Stimulated activated naive CD4-positive, alpha-beta T cell treated with Interleukin-2 at 50 U/mL for 16 hours (primary cell): Measurements from ENCODE around the gene HERC5.
"Not testable (repeated sequence)": the region's sequence is repeated elsewhere in the genome, so short reads cannot be mapped to it uniquely, and the experiment has no call there.

Source experiments
- DNase-seq: peaks from one replicate; lab custom pipeline; 2025; lab: John Stamatoyannopoulos, UW

The HERC5 gene

DNA sequence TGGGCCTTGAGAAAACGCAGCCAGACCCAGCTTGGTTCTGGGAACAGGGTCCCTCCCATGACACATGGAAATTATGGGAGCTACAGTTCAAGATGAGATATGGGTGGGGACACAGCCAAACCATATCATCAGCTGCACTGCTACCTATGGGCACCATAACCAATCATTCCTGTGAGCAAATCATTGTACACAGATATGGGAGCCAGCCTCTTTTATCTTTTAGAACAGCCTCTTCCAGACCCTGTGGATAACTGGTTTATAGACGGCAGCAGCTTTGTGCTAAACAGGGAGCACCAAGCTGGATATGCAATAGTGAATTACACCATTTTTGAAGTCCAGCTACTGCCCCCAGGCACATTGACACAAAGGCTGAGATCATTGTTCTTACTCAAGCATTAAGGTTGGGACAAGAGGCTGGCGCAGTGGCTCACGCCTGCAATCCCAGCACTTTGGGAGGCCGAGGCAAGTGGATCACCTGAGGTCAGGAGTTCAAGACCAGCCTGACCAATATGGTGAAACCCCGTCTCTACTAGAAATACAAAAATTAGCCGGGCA is 8.6 kb upstream of the HERC5 start:
- not testable (repeated sequence) for DNase-seq

DNA sequence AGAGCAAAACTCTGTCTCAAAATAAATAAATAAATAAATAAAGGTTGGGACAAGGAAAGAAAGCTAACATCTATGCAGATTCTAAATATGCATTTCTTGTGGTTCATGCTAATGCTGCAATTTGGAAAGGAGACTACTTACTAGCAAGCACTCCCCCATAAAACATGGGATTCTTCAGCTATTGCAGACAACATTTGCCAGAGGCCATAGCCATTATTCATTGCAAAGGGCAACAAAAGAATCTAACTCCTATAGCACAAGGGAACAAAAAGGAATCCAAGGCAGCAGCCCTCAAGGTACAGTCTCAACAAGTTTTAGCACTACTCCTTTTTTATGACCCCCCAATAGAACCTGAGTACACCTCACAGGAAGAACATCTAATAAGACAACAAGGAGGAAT is 8.0 kb upstream of the HERC5 start:
- no peak for DNase-seq

DNA sequence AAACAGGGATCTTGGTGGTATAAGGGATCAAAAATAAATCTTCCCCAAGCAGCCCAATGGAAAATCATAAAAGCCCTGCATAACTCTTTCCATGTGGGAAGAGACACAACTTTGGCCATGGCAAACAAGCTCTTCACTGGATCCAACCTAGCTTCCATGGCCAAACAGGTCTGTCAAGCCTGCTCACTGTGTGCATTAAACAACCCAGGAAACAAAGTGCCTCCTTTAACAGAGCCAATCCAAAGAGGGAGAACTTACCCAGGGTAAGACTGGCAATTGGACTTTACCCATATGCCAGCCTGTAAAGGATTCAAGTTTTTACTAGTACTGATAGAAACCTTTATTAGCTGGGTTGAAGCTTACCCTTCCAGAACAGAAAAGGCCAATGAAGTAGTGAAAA is 7.6 kb upstream of the HERC5 start:
- DNase-seq: no peak

DNA sequence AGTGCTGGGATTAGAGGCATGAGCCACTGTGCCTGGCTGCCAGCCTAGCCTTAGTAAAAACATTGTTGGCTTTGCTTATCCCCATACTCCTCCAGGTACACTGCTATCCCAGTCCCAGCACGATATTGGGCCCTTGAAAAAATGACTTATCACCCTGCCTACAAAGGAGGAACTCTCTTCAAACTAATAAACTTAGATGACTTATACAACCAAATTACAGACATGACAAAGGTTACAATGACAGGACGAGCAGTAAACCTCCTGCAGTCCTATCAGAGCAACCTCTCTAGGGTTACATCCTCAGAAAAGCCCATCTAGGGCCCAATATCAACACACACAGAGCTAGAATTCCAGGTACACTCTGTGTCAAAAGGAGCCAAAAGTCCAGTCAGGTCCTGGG is 5.7 kb upstream of the HERC5 start:
- DNase-seq: no peak

DNA sequence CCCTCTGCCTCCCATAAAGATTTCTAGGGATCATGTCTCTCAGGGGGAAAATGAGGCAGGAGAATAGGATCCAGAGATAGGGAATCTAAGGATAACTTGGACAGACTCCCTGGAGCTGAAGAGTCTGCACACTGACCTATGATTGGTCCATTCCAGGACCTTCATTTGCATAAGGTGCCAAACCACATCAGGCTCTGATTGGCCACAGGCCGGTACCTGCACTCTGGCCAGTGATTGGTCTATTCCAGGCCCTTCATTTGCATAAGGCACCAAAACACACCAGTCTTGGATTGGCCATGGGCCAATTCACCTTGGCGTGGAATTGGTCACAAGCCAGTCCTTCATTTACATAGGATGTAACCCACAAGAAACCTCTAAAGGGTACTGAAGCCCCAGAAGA is 4.0 kb upstream of the HERC5 start:
- no peak for DNase-seq

DNA sequence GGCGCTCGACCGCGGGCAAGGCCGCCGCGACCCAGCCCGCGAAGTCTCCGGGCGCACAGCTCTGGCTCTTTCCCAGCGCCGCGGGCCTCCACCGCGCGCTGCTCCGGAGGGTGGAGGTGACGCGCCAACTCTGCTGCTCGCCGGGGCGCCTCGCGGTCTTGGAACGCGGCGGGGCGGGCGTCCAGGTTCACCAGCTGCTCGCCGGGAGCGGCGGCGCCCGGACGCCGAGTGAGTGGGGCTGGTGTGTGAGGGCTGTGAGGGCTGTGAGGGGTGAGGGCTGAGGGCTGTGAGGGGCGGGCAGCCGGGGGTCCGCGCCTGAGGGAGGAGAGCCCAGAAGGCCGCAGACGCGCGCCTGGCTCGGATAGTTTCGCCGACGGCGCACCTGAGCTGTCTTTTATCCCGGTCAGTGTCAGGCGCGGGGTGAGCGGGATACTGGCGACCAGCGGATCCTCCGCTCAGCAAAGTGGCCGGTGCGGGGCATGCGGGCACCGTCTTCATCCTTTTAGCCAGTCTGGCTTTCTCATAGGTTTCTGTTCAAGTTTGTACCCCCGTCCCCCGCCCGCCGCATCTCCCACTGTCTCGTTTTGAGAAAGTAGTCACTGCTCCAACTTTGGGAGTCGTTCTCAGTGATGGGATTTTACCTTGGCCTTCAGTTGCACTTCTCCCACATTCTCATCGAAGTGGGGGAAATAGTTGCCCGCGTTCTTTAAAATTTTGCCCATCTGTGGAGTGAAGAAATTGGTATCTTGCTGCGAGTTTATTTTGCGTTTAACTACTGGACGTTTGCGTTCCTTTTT is 586 bp downstream of the HERC5 start:
- DNase-seq: peak; percentile 40

DNA sequence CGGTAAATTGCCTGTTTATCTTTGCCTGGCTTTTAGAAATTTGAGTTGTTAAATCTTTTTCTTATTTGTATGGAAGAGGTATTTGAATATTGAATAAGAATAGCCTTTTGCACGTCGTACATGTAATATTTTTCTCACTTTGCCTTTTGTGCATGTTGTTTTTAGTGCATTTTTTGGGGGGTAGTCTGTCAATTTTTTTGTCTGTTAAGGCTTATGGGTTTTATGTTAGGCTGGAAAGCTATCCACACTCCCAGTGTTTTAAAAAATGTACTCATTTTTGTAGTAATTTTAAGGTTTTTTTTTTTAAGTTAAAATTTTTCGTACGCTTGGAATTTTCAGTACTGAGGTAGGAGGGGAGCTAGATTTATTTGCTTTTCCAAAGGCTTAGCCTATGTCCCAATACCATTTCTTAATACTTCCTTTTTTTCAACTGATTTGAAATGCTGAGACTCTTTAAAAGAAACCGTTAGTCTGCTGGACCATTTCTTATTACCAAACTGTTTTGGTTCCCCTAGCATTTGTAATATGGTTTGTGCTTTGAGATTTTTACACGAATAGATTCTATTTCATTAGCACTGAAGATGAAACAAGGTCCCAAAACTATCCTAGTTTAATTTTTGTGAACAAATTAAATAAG is 1.3 kb downstream of the HERC5 start:
- DNase-seq: no peak

DNA sequence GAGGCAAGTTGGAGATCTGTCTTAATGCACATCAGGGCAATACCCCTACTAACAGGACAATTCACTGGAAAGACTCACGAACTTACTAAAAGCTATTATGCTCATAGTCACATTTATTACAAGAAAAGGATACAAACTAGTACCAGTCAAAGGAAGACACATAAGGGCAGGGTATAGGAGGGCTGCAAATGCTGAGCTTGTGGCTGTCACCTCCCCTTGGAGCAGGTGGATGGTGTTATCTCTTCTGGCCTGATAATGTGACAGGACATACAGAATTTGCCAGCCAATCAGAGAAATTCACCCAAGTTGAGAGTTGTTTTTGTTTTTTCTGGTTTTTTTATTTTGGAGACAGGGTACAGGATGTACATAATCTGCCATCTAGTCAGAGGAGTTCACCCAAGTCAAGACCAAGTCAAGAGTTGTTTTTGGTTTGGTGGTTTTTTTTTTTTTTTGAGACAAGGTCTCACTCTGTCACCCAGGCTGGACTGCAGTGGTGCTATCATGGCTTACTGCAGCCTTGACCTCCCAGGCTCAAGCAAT is 8.8 kb downstream of the HERC5 start:
- no peak for DNase-seq

DNA sequence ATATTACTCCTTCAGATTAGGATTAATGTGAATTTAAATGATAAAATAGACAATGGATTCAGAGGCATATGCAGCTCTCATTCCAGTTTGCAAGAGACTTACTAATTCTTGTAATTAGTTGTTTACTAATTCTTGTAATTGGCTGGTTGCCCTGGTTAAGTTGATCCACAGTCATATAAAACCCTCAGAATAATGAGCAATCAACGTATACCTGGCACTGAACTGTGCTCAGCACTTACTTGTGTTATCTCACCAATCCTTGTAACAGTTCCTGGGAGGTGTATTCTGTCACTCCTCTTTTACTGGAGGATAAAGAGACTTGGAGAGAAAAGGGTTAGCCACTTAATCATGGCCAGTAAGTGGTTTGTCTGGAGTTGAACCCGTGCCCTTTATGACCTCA is 10.5 kb downstream of the HERC5 start:
- DNase-seq: no peak

DNA sequence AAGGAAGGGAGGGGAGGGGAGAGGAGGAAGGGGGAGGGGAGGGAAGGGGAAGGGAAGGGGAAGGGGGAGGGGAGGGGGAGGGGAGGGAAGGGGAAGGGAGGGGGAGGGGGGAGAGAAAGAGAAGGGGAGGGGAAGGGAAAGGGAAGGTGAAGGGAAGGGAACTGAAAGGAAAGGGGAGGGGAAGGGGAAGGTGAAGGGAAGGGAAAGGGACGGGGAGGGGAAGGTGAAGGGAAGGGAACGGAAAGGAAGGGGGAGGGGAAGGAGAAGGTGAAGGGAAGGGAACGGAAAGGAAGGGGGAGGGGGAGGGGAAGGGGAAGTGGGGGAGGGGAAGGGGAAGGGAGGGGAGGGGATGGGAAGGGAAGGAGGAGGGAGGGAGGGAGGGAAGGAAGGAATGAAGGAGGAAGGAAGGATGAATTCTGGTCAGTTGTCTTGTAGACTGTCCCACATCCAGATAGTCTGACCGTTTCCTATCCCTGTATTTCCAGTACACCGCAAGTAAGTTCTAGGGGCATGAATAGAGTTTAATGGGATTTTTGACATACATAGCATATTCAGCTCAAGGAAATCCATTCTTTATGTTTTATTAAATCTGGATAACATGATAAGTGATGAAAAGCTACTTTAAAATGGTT is 20.4 kb downstream of the HERC5 start:
- no peak for DNase-seq

DNA sequence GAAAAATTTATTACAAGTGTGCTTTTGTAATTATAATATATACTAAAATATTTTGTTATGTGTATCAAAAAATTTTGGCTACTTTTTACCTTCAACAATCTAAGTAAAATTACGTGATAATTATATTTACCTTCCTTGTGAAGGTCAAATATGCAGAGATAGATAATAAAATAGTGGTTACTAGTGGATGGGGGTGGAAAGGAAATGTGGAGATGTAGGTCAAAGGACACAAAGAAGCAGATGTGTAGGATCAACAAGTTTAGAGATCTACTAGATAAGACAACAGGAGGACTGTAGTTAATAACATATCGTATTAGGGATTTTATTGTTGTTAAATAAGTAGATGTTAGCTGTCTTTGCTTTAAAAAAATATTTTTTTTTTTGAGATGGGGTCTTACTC is 21.3 kb downstream of the HERC5 start:
- DNase-seq: no peak

DNA sequence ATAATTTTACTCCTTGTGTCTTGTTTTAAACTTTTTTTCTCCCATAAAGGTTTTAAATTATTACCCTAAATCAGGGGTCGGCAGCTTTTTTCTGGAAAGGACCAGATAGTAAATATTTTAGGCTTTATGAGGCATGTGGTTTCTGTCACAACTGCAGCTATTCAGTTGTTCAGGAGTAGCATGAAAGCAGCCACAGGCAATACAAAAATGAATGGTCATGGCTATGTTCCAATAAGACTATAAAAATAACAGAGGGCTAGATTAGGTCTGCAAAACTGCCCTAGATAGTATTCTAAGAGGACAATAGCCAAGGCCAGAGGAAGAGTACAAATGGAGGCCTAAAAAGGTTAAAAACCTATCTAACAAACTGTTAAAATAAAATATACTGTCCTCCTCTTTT is 24.6 kb downstream of the HERC5 start:
- DNase-seq: no peak

DNA sequence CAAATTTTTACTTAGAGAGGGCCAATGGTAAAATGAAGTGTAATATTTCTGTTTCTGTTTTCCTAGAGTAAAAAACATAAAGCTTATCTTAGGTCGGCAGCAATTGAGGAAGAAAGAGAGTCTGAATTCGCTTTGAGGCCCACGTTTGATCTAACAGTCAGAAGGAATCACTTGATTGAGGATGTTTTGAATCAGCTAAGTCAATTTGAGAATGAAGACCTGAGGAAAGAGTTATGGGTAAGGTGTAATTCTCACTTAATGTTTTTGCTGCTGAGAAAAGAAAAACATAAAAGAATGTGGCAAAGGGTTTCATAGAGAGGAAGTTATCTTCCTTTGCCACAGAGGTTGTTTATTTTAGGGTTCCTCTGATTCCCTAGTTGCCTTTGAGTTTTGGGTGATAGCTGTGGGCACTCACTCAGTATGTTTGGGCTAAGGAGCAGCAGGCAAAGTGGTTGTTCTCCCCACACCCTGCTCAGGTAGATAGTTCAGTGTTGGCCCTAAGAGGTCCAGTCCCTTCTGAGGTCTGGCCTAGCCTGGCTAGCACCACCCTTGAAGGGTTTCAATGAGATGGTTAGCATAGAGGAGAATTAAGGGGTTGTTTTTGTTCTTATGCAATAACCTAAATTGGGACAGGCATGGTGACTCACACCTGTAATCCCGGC is 32.3 kb downstream of the HERC5 start:
- DNase-seq: no peak

DNA sequence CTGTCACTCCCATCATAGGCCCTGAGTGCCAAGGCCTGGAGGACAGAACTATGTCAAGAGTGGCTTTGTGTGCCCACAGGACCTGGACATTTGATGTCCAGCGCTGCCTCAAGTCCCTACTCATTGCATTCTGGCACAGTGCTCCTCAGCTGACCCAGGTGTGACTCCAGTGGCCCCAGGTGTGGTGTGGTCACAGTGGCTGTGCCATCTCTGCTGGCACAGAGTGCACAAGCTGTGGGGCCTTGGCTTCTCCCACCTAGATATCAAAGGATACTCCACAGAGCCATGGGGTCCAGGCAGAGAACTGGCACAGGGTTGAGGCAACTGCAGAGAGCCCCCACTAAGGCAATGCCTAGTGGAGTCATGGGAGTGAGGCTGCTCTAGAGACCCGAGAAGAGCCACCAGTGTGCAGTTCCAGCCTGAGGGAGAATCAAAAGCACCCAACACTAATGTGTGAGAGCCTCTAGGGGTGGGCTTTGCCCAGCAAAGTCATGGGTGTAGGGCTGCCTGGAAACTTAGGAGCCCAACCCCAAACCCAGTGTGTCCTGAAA is 41.0 kb downstream of the HERC5 start:
- DNase-seq: no peak

DNA sequence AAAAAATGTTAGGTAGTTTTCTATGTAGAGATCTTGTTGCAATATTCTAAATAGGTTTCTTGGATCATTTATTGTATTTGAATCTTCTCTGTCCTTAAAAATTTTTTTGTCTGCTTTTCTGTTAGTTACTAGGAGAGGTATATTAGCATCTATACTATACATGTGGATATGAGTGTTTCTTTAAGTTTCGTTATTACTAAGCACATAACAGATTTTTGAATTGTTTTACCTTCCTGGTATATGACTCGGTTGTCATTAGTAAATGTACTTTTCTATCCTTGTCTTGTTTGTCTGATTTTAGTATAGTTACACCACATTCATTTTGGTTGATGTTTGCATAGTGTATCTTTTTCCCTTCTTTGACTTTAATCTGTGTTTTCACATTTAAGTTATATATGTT is 46.4 kb downstream of the HERC5 start:
- DNase-seq: no peak

DNA sequence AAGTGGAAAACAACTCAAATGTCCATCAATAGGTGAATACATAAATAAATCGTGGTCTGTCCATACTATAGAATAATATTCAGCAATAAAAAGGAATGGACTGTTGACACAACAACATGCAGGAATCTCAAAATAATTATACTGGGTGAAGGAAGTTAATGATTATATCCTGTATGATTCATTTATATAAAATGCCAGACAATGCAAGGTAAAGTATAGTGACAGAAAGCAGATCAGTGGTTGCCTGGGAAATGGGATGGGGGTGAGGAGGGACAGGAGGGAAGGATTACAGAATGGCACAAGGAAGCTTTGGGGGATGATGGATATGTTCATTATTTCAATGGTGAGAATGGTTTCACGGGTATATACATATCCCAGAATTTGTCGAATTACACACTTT is 54.3 kb downstream of the HERC5 start:
- no peak for DNase-seq

DNA sequence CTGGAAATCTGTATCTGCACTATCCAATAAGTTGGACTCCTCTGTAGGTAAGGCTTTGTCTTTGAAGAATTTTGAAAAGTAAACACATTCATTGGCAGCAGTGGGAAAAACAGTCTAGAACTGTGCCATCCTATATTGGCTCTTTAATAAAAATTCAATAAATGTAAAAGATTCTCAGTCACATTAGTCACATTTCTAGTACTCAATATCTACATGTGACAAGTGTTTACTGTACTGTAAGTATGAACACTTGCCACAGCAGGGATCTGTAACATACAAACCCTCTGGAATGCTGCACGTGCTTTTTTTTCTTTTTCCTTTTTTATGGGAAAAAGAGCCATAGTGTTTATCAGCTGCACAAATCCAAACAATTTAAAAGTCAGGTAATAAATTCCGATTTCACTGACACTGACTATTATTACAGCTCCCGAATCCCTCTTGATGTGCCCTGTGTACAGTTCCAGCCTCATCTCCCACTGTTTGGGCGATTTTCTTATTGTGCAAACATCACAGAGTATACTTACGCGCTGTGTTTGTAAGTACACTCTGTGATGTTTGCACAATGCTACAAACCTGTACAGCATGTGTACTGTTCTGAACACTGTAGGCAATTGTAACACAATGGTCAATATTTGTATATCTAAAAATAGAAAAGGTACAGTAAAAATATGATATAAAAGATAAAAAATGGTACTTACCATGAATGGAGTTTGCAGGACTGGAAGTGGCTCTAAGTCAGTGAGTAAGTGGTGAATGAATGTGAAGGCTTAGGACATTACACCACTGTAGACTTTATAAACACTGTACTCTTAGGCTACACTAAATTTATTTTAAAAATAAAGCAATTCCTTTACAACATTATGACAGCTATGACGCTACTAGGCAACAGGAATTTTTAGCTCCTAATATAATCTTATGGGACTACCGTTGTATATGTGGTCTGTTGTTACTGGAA is 57.9 kb downstream of the HERC5 start:
- DNase-seq: no peak

DNA sequence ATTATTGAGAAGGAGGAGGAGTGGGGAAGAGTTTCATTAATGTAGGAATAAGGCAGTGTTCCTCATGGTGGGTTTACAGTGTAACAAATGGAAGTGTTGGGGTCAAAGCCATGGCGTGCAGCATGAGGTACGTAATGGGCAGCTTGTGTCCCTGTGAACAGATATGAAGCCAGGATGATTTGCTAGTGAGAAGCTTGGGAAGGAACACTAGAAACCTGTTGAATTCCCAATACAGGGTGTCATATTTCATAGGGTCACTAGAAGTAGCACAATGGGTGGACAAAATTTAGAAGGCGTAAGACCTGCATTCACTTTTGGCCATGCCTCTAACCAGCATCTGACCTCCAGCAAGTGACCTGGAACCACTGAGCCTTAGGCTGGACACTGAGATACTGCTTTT is 59.8 kb downstream of the HERC5 start:
- DNase-seq: no peak

DNA sequence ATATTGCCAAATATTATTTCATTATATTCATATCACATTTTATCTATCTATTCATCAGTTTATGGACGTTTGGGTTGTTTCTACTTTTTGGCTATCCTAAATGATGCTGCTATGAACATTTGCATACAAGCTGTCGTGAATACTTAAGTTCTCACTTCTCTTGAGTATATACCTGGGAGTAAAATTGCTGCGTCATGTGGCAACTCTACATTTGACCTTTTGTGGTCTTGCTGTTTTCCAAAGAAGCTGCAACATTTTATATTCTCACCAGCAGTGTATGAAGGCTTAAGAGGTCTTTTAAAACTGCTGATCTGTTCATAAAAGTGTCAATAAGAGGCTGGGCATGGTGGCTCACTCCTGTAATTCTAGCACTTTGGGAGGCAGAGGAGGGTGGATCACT is 60.9 kb downstream of the HERC5 start:
- no peak for DNase-seq

DNA sequence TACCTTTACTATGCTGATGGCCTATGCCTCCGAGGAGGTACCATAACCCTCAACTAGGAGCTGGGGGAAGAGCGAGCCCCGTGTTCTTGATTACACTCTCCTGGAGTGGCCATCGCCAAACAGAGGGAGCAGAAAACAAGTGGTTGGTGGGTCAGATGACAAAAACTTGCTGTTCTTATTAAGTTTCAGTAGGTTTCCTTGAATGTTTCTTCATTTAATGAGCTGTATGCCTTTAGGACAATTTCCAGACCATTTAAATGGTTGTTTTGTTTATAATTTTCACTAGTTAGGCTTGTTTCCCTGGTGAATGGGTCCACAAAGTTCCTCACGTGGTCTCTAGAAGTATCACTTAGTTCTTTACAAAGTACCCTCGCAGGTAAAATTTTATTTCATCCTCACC is 62.0 kb downstream of the HERC5 start:
- DNase-seq: no peak
